Neural progenitor cell (in vitro differentiated cells): Measurements from ENCODE around the gene RBFOX1.

Experiments
- CTCF ChIP-seq: fragments of 200-600 bp; sonication (generic); IDR thresholded peaks from 2 replicates; pipeline ENCODE4 v1.5.1; 2017; ENCODE audit warnings: antibody characterized with exemption, mild to moderate bottlenecking
- EZH2 ChIP-seq: fragments of 200-600 bp; sonication (generic); IDR thresholded peaks from 2 replicates; pipeline ENCODE4 v1.6.1; 2017; ENCODE audit warnings: antibody characterized with exemption, mild to moderate bottlenecking, moderate library complexity

- TF ChIP-seq CTCF (no peak), EZH2 (no peak)
Observed at GRCh38 chr16:7294020-7294419, 38.6 kb upstream of the RBFOX1 start.
